ENCODE measurements around the gene TRAPPC3.
"Not testable (repeated sequence)": the region's sequence is repeated elsewhere in the genome, so short reads cannot be mapped to it uniquely, and the experiment has no call there.

The TRAPPC3 gene

GRCh38 chr1:36163426-36163825, 14.1 kb upstream of the TRAPPC3 start:
- Histone ChIP-seq H3K27ac (ENCODE audit: low read depth, low read length) (no peak overlapping the region), H3K4me1 (ENCODE audit: insufficient read depth, low read length) (peaks cover 82% of the 10 kb centered on the region), H3K4me3 (ENCODE audit: low read depth in 1 of 2, low read length in 2 of 2) (no peak overlapping the region), H3K27me3 (ENCODE audit: control insufficient read depth in 1 of 2, insufficient read depth in 2 of 2, low read length in 2 of 2) (no peaks in the 10 kb centered on the region), H3K36me3 (ENCODE audit: insufficient read depth, low read length) (peaks cover 12% of the 10 kb centered on the region), H3K9ac (ENCODE audit: low read length) (no peak overlapping the region), H3K9me3 (ENCODE audit: low read length) (no peaks in the 10 kb centered on the region)

GRCh38 chr1:36162680-36163239, 13.5 kb upstream of the TRAPPC3 start:
- H3K27ac ChIP-seq (ENCODE audit: low read depth, low read length), result no peak overlapping the region
- H3K9ac ChIP-seq (ENCODE audit: low read length), result peak overlapping the region; percentile 31
- peaks cover 12% of the 10 kb centered on the region for H3K36me3 ChIP-seq (ENCODE audit: insufficient read depth, low read length)
- H3K9me3 ChIP-seq (ENCODE audit: low read length), result no peaks in the 10 kb centered on the region
- no peak overlapping the region for H3K4me3 ChIP-seq (ENCODE audit: low read depth in 1 of 2, low read length in 2 of 2)
- no peaks in the 10 kb centered on the region for H3K27me3 ChIP-seq (ENCODE audit: control insufficient read depth in 1 of 2, insufficient read depth in 2 of 2, low read length in 2 of 2)
- H3K4me1 ChIP-seq (ENCODE audit: insufficient read depth, low read length), result peaks cover 82% of the 10 kb centered on the region

- no peaks in the 10 kb centered on the region for H3K27me3 ChIP-seq (ENCODE audit: control insufficient read depth in 1 of 2, insufficient read depth in 2 of 2, low read length in 2 of 2)
- peak overlapping the region in 1 of 2 donors; percentile 45 for H3K4me3 ChIP-seq (ENCODE audit: low read depth in 1 of 2, low read length in 2 of 2)
- H3K4me1 ChIP-seq (ENCODE audit: insufficient read depth, low read length), result peaks cover 76% of the 10 kb centered on the region
- H3K36me3 ChIP-seq (ENCODE audit: insufficient read depth, low read length), result peaks cover 5% of the 10 kb centered on the region
- H3K9ac ChIP-seq (ENCODE audit: low read length), result peak overlapping the region; percentile 31
- peak overlapping the region; percentile 88 for H3K27ac ChIP-seq (ENCODE audit: low read depth, low read length)
- no peaks in the 10 kb centered on the region for H3K9me3 ChIP-seq (ENCODE audit: low read length)
Observed at GRCh38 chr1:36161641-36162531, 12.6 kb upstream of the TRAPPC3 start.

- Histone ChIP-seq H3K36me3 (ENCODE audit: insufficient read depth, low read length) (peaks cover 5% of the 10 kb centered on the region), H3K27me3 (ENCODE audit: control insufficient read depth in 1 of 2, insufficient read depth in 2 of 2, low read length in 2 of 2) (no peaks in the 10 kb centered on the region), H3K27ac (ENCODE audit: low read depth, low read length) (peak overlapping the region; percentile 88), H3K4me1 (ENCODE audit: insufficient read depth, low read length) (peaks cover 68% of the 10 kb centered on the region), H3K9me3 (ENCODE audit: low read length) (no peaks in the 10 kb centered on the region), H3K9ac (ENCODE audit: low read length) (peak overlapping the region; percentile 16), H3K4me3 (ENCODE audit: low read depth in 1 of 2, low read length in 2 of 2) (peak overlapping the region; percentile 43 to 45)
Observed at GRCh38 chr1:36160949-36161485, 11.7 kb upstream of the TRAPPC3 start.

- no peaks in the 10 kb centered on the region for H3K9me3 ChIP-seq (ENCODE audit: low read length)
- peak overlapping the region; percentile 4 for H3K9ac ChIP-seq (ENCODE audit: low read length)
- peak overlapping the region; percentile 88 for H3K27ac ChIP-seq (ENCODE audit: low read depth, low read length)
- peaks cover 66% of the 10 kb centered on the region for H3K4me1 ChIP-seq (ENCODE audit: insufficient read depth, low read length)
- H3K4me3 ChIP-seq (ENCODE audit: low read depth in 1 of 2, low read length in 2 of 2), result peak overlapping the region; percentile 43 to 45
- H3K36me3 ChIP-seq (ENCODE audit: insufficient read depth, low read length), result peaks cover 5% of the 10 kb centered on the region
- H3K27me3 ChIP-seq (ENCODE audit: control insufficient read depth in 1 of 2, insufficient read depth in 2 of 2, low read length in 2 of 2), result no peaks in the 10 kb centered on the region
Observed at GRCh38 chr1:36160388-36160948, 11.2 kb upstream of the TRAPPC3 start.

GRCh38 chr1:36159614-36160387, 10.5 kb upstream of the TRAPPC3 start:
- peaks cover 5% of the 10 kb centered on the region for H3K36me3 ChIP-seq (ENCODE audit: insufficient read depth, low read length)
- H3K9me3 ChIP-seq (ENCODE audit: low read length), result no peaks in the 10 kb centered on the region
- H3K27ac ChIP-seq (ENCODE audit: low read depth, low read length), result peak overlapping the region; percentile 88
- peaks cover 67% of the 10 kb centered on the region for H3K4me1 ChIP-seq (ENCODE audit: insufficient read depth, low read length)
- no peaks in the 10 kb centered on the region for H3K27me3 ChIP-seq (ENCODE audit: control insufficient read depth in 1 of 2, insufficient read depth in 2 of 2, low read length in 2 of 2)
- H3K4me3 ChIP-seq (ENCODE audit: low read depth in 1 of 2, low read length in 2 of 2), result peak overlapping the region in 1 of 2 donors; percentile 45
- peak overlapping the region; percentile 4 for H3K9ac ChIP-seq (ENCODE audit: low read length)

- Histone ChIP-seq H3K27ac (ENCODE audit: low read depth, low read length) (peak overlapping the region; percentile 99), H3K4me3 (ENCODE audit: low read depth in 1 of 2, low read length in 2 of 2) (peak overlapping the region in 1 of 2 donors; percentile 82), H3K4me1 (ENCODE audit: insufficient read depth, low read length) (peaks cover 70% of the 10 kb centered on the region), H3K9ac (ENCODE audit: low read length) (peak overlapping the region; percentile 74)
- H3K27me3 ChIP-seq (ENCODE audit: control insufficient read depth in 1 of 2, insufficient read depth in 2 of 2, low read length in 2 of 2); H3K36me3 ChIP-seq (ENCODE audit: insufficient read depth, low read length); H3K9me3 ChIP-seq (ENCODE audit: low read length): not testable (repeated sequence)
Observed at GRCh38 chr1:36158827-36159252, 9.6 kb upstream of the TRAPPC3 start.

- Histone ChIP-seq H3K4me3 (ENCODE audit: low read depth in 1 of 2, low read length in 2 of 2) (peak overlapping the region; percentile 82 to 98), H3K27me3 (ENCODE audit: control insufficient read depth in 1 of 2, insufficient read depth in 2 of 2, low read length in 2 of 2) (no peaks in the 10 kb centered on the region), H3K36me3 (ENCODE audit: insufficient read depth, low read length) (peaks cover 5% of the 10 kb centered on the region), H3K4me1 (ENCODE audit: insufficient read depth, low read length) (peaks cover 66% of the 10 kb centered on the region), H3K9ac (ENCODE audit: low read length) (peak overlapping the region; percentile 74), H3K9me3 (ENCODE audit: low read length) (no peaks in the 10 kb centered on the region), H3K27ac (ENCODE audit: low read depth, low read length) (peak overlapping the region; percentile 99)
Observed at GRCh38 chr1:36157973-36158826, 8.9 kb upstream of the TRAPPC3 start.

- peak overlapping the region; percentile 99 for H3K27ac ChIP-seq (ENCODE audit: low read depth, low read length)
- H3K4me1 ChIP-seq (ENCODE audit: insufficient read depth, low read length), result peaks cover 57% of the 10 kb centered on the region
- peak overlapping the region; percentile 82 to 98 for H3K4me3 ChIP-seq (ENCODE audit: low read depth in 1 of 2, low read length in 2 of 2)
- no peaks in the 10 kb centered on the region for H3K9me3 ChIP-seq (ENCODE audit: low read length)
- peaks cover 5% of the 10 kb centered on the region for H3K36me3 ChIP-seq (ENCODE audit: insufficient read depth, low read length)
- H3K27me3 ChIP-seq (ENCODE audit: control insufficient read depth in 1 of 2, insufficient read depth in 2 of 2, low read length in 2 of 2), result no peaks in the 10 kb centered on the region
- H3K9ac ChIP-seq (ENCODE audit: low read length), result peak overlapping the region; percentile 74
Observed at GRCh38 chr1:36157115-36157903, 8.0 kb upstream of the TRAPPC3 start.

All from muscle layer of colon (tissue), 2 donors.